ENCODE measurements around the gene ECT2L.

The ECT2L gene

GRCh38 chr6:138885156-138885819, 89.4 kb downstream of the ECT2L start:
- DNase-seq (ENCODE audit: extremely low read depth, low read depth): no peak
- no peak for TF ChIP-seq CTCF (IDR thresholded peaks at IDR 0.05; ENCODE audit: low read depth, low read length)

- no peak for TF ChIP-seq CTCF (IDR thresholded peaks at IDR 0.05; ENCODE audit: low read depth, low read length)
- DNase-seq (ENCODE audit: extremely low read depth, low read depth): no peak
Measured at GRCh38 chr6:138891255-138891986, 95.5 kb downstream of the ECT2L start.

- no peak for DNase-seq (ENCODE audit: extremely low read depth, low read depth)
- no peak for TF ChIP-seq CTCF (IDR thresholded peaks at IDR 0.05; ENCODE audit: low read depth, low read length)
Measured at GRCh38 chr6:138896104-138896756, 100.3 kb downstream of the ECT2L start.

- no peak for TF ChIP-seq CTCF (IDR thresholded peaks at IDR 0.05; ENCODE audit: low read depth, low read length)
- no peak for DNase-seq (ENCODE audit: extremely low read depth, low read depth)
Measured at GRCh38 chr6:138897031-138897430, 101.1 kb downstream of the ECT2L start.

GRCh38 chr6:138907167-138907566, 111.3 kb downstream of the ECT2L start:
- DNase-seq (ENCODE audit: extremely low read depth, low read depth): no peak
- no peak for TF ChIP-seq CTCF (IDR thresholded peaks at IDR 0.05; ENCODE audit: low read depth, low read length)

GRCh38 chr6:138909511-138909910, 113.6 kb downstream of the ECT2L start:
- no peak for DNase-seq (ENCODE audit: extremely low read depth, low read depth)

More at GRCh38 chr6:138909511-138909910, 113.6 kb downstream of the ECT2L start:
- TF ChIP-seq CTCF (IDR thresholded peaks at IDR 0.05; ENCODE audit: low read depth, low read length): no peak
